Colonic mucosa (tissue), 4 donors: ENCODE measurements around the gene CCNY. TPM values are rescaled to one million over a fixed set of nuclear protein-coding genes. Genes with fewer than 3 reads are reported as not detected.

ENCODE experiments used
- DNase-seq: peaks from one replicate; pipeline ENCODE4 v3.0.0-alpha.2; 2020
- H3K27ac ChIP-seq: fragments of 200-600 bp; one replicate; pipeline ENCODE4 v1.8.0; 2021
- H3K27me3 ChIP-seq: fragments of 200-600 bp; one replicate; pipeline ENCODE4 v1.8.0; 2021
- H3K36me3 ChIP-seq: fragments of 200-600 bp; one replicate; pipeline ENCODE4 v1.8.0; 2021
- H3K4me1 ChIP-seq: fragments of 200-600 bp; one replicate; pipeline ENCODE4 v1.8.0; 2021; ENCODE audit warnings: mild to moderate bottlenecking
- H3K4me3 ChIP-seq: fragments of 200-600 bp; one replicate; pipeline ENCODE4 v1.8.0; 2021
- H3K9ac ChIP-seq, 2 donors: one replicate each; pipeline ENCODE4 v1.7.0; 2013; ENCODE audit warnings: control low read depth in 2 of 2, low read depth in 2 of 2, low read length in 2 of 2
- H3K9me3 ChIP-seq: fragments of 200-600 bp; one replicate; pipeline ENCODE4 v1.8.0; 2021
- intact Hi-C: fragments of 100-400 bp; cut with DNase I; formaldehyde crosslinking; loops from one replicate; pipeline ENCODE4 v1.14.1; 2022
- total RNA-seq, 2 donors: library from RNA; stranded (reverse); fragmentation: NEBNext Ultra II Directional in 1 of 2; extraction: Animal tissue kit (Norgen Biotek cat#: 25700) in 1 of 2; gene quantifications; one replicate each; pipeline ENCODE4 v1.2.1, GENCODE V29; 2021
- TF ChIP-seq, protein P1 (sequence below): fragments of 200-600 bp; IDR thresholded peaks from one replicate; pipeline ENCODE4 v1.8.0; 2022; ENCODE audit warnings: antibody characterized with exemption, mild to moderate bottlenecking
- donor health status: healthy.
- donor health status: DM: no; HTN: no; CAD: no.
- donor health status: DM: no; HTN: no; CAD: no.

CCNY gene
- total RNA-seq, 2 donors from 2014 or later = 43.5 to 68.6 TPM

DNA sequence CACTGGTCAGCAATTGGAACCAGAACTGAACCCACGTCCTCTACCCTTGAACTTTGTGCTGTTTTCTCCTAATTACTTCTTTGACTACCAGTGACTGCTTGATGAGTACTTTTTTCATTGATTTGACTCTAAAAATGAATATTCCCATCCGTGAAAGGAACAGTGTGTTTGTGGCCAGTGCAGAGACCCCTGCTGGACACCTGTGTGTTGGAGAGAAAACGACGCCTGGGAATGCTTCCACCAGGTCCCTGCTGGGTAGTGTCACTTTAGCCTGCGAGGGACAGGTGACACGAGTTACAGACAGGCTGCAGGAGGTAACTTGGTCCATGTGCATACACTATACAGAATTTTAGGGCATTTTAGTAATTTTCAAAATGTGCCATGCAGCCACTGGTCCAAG is 262.1 kb downstream of the CCNY start:
- no peak for DNase-seq
- H3K36me3 ChIP-seq = no peaks in the 10 kb centered on the region
- no peak overlapping the region for H3K27ac ChIP-seq
- TF ChIP-seq, protein P1, sequence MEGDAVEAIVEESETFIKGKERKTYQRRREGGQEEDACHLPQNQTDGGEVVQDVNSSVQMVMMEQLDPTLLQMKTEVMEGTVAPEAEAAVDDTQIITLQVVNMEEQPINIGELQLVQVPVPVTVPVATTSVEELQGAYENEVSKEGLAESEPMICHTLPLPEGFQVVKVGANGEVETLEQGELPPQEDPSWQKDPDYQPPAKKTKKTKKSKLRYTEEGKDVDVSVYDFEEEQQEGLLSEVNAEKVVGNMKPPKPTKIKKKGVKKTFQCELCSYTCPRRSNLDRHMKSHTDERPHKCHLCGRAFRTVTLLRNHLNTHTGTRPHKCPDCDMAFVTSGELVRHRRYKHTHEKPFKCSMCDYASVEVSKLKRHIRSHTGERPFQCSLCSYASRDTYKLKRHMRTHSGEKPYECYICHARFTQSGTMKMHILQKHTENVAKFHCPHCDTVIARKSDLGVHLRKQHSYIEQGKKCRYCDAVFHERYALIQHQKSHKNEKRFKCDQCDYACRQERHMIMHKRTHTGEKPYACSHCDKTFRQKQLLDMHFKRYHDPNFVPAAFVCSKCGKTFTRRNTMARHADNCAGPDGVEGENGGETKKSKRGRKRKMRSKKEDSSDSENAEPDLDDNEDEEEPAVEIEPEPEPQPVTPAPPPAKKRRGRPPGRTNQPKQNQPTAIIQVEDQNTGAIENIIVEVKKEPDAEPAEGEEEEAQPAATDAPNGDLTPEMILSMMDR = peak; percentile 14
- no peaks in the 10 kb centered on the region for H3K27me3 ChIP-seq
- no peak overlapping the region for H3K4me3 ChIP-seq
- H3K9ac ChIP-seq = no peak overlapping the region
- H3K9me3 ChIP-seq = no peaks in the 10 kb centered on the region
- no peaks in the 10 kb centered on the region for H3K4me1 ChIP-seq
- intact Hi-C loops = no loop called here

DNA sequence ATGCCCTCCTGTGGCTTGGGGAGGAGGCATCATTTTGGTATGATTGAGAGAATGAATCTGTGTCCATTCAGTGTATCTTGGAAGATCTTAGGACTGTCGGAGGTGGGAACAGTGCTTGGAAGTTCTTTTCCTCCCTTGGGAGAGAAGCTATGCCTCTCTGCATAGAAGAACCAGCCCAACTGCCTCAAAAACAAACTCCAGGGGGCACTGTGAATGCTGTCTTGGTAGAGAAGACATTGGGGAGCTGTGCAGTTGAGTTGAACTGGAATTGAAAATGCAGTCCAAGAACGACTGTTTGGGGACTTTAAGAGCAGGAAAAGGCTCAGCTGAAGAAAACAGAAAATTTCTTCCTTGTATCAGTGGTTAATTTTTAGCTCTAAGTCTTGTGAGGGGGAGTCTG is 263.9 kb downstream of the CCNY start:
- Histone ChIP-seq H3K27me3 (no peaks in the 10 kb centered on the region), H3K4me3 (no peak overlapping the region), H3K9me3 (no peaks in the 10 kb centered on the region), H3K36me3 (no peaks in the 10 kb centered on the region), H3K9ac (no peak overlapping the region), H3K4me1 (no peaks in the 10 kb centered on the region), H3K27ac (no peak overlapping the region)
- intact Hi-C loops = no loop called here
- TF ChIP-seq, protein P1 = no peak
- DNase-seq = no peak

DNA sequence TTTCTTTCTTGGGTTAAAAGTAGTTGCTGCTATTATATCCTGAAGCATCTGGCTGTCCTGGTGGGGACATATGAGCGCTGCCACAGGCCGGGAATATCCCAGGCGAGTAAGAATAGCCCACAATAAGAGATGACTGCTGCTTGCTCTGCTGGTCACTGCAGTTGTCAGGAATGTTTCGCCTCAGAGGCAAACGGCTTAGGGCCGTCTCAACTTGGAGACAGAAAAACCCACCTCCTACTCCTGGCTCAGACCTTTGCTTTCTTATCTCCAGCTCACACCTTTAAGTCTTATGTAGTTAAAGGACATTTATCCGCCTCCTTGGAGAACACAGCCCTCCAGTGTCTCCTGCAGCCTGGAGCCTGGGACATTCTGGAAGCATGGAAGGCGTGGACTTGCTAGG is 268.9 kb downstream of the CCNY start, which contains the start of gene GJD4:
TSS of gene GJD4 (plus strand) at position 151 of the 400 bp plus-strand sequence. CDS start at position 378, 227 bp downstream.
- H3K27me3 ChIP-seq = peaks cover 16% of the 10 kb centered on the region
- TF ChIP-seq, protein P1 = no peak
- intact Hi-C loops = no loop called here

DNA sequence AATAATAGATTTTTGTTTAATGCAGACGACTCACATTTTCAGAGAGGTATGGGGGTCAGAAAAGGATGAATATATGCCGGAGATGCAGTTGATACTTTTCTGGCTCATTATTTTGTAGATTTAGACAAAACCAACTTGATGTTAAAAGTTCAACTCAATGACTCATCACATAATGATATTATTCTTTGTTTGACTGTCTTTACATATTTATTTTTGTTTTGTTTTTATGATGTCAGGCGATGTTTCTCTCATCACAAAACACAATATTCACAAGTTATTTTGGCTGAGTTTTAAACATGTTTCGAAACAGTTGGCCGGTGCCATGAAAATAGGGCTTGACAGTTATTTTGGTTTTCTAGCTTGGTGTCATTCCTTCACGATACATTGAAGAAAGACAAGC is 270.1 kb downstream of the CCNY start:
- Histone ChIP-seq H3K4me3 (no peak overlapping the region), H3K4me1 (no peaks in the 10 kb centered on the region), H3K27me3 (peaks cover 16% of the 10 kb centered on the region), H3K9ac (no peak overlapping the region), H3K27ac (no peak overlapping the region), H3K36me3 (no peaks in the 10 kb centered on the region), H3K9me3 (no peaks in the 10 kb centered on the region)
- DNase-seq = no peak
- intact Hi-C loops = no loop called here
- TF ChIP-seq, protein P1 = no peak

More for the DNA sequence above, 268.9 kb downstream of the CCNY start, which contains the start of gene GJD4:
- Histone ChIP-seq H3K4me3 (no peak within 1 kb of the TSS), H3K36me3 (no peaks in the 10 kb centered on the region), H3K9ac (no peak within 1 kb of the TSS), H3K9me3 (no peaks in the 10 kb centered on the region), H3K4me1 (no peaks in the 10 kb centered on the region), H3K27ac (no peak within 1 kb of the TSS)
- no peak for DNase-seq

DNA sequence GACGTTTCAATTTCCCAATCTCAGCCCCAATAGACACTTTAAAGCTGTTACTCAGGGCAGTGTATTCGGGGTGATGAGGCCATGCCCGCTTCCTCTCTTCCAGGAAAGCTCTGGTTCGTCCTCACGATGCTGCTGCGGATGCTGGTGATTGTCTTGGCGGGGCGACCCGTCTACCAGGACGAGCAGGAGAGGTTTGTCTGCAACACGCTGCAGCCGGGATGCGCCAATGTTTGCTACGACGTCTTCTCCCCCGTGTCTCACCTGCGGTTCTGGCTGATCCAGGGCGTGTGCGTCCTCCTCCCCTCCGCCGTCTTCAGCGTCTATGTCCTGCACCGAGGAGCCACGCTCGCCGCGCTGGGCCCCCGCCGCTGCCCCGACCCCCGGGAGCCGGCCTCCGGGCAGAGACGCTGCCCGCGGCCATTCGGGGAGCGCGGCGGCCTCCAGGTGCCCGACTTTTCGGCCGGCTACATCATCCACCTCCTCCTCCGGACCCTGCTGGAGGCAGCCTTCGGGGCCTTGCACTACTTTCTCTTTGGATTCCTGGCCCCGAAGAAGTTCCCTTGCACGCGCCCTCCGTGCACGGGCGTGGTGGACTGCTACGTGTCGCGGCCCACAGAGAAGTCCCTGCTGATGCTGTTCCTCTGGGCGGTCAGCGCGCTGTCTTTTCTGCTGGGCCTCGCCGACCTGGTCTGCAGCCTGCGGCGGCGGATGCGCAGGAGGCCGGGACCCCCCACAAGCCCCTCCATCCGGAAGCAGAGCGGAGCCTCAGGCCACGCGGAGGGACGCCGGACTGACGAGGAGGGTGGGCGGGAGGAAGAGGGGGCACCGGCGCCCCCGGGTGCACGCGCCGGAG is 271.4 kb downstream of the CCNY start:
- peaks cover 16% of the 10 kb centered on the region for H3K27me3 ChIP-seq
- intact Hi-C loops = no loop called here

More for the DNA sequence above, 271.4 kb downstream of the CCNY start:
- H3K4me3 ChIP-seq = peak overlapping the region; percentile 34
- TF ChIP-seq, protein P1 = no peak
- no peaks in the 10 kb centered on the region for H3K4me1 ChIP-seq
- H3K9me3 ChIP-seq = no peaks in the 10 kb centered on the region
- H3K27ac ChIP-seq = no peak overlapping the region
- DNase-seq = no peak
- H3K36me3 ChIP-seq = no peaks in the 10 kb centered on the region
- H3K9ac ChIP-seq = no peak overlapping the region
